ENCODE measurements around the gene PPP1R9A.

The PPP1R9A gene

GRCh38 chr7:94907026-94907810, at the start of gene PPP1R9A:
TSS of gene PPP1R9A (plus strand) at chr7:94907594. CDS start at chr7:94910114, 2,520 bp downstream.
- DNase-seq = no peak

GRCh38 chr7:94871132-94871531, 36.3 kb upstream of the PPP1R9A start:
- no peak for DNase-seq

- no peak for DNase-seq
Measured at GRCh38 chr7:94873239-94873638, 34.2 kb upstream of the PPP1R9A start.

- DNase-seq = no peak
Measured at GRCh38 chr7:94874036-94874785, 33.2 kb upstream of the PPP1R9A start.

GRCh38 chr7:94875201-94875600, 32.2 kb upstream of the PPP1R9A start:
- DNase-seq = no peak

GRCh38 chr7:94877731-94878670, 29.4 kb upstream of the PPP1R9A start:
- no peak for DNase-seq

- no peak for DNase-seq
Measured at GRCh38 chr7:94882891-94883290, 24.5 kb upstream of the PPP1R9A start.

- DNase-seq = no peak
Measured at GRCh38 chr7:94883616-94884015, 23.8 kb upstream of the PPP1R9A start.

- no peak for DNase-seq
Measured at GRCh38 chr7:94888551-94888950, 18.8 kb upstream of the PPP1R9A start.

- no peak for DNase-seq
Measured at GRCh38 chr7:94888995-94889523, 18.3 kb upstream of the PPP1R9A start.

GRCh38 chr7:94890216-94890615, 17.2 kb upstream of the PPP1R9A start:
- DNase-seq = no peak

- DNase-seq = no peak
Measured at GRCh38 chr7:94893661-94894060, 13.7 kb upstream of the PPP1R9A start.

GRCh38 chr7:94897541-94897940, 9.9 kb upstream of the PPP1R9A start:
- no peak for DNase-seq

GRCh38 chr7:94898340-94898739, 9.1 kb upstream of the PPP1R9A start:
- no peak for DNase-seq

GRCh38 chr7:94901981-94902380, 5.4 kb upstream of the PPP1R9A start:
- no peak for DNase-seq

- DNase-seq = no peak
Measured at GRCh38 chr7:94903971-94904370, 3.4 kb upstream of the PPP1R9A start.

- no peak for DNase-seq
Measured at GRCh38 chr7:94904982-94905381, 2.4 kb upstream of the PPP1R9A start.

GRCh38 chr7:94906065-94906851, 1.1 kb upstream of the PPP1R9A start:
- DNase-seq = no peak

GRCh38 chr7:94907811-94908322, 473 bp downstream of the PPP1R9A start:
- DNase-seq = no peak

GRCh38 chr7:94908323-94909178, 1.2 kb downstream of the PPP1R9A start:
- no peak for DNase-seq

- no peak for DNase-seq
Measured at GRCh38 chr7:94909179-94909466, 1.7 kb downstream of the PPP1R9A start.
